ENCODE measurements around the gene GRIN2A.

The GRIN2A gene

DNA sequence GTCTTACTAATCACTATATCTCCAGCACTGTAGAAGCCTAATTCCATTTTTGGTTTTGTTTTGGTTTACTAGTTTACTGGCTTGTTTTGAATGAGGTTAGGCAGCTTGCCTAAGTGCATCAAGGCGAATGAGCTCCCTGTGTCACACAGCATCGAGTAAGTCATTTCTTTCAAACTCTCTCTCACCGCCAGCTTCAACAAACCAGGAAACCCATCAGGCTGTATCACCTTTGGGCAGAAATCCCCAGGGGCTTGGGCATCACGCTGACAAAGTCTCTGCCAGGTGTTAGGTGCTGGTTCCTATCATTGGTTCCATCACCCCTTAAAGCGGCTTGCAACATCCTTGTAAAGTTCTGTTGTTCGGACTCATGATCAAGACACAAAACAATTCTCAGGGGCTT is 226.6 kb downstream of the GRIN2A start:
- DNase-seq: no peak

GRCh38 chr16:9953908-9954570 is 228.2 kb downstream of the GRIN2A start:
- DNase-seq: no peak

DNA sequence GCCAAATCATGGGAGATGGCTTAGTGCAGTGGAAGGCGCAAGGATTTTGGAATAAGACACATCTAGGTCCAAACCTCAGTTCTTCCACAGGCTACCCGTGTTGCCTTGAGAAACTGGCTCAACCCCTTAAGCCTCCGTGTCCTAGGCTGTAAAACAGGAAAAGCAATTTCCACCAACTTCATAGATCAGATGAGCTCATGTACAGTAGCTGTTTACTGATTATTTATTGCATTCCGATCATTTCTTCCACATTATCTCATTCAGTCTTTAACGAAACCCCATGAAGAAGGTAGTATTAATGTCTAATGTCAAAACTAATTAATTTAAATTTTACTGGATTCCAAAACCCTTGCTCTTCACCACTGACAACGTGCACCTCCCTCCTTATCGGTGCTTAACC is 231.6 kb downstream of the GRIN2A start:
- no peak for DNase-seq

- no peak for DNase-seq
Measured at GRCh38 chr16:9949396-9949795, 232.8 kb downstream of the GRIN2A start.

DNA sequence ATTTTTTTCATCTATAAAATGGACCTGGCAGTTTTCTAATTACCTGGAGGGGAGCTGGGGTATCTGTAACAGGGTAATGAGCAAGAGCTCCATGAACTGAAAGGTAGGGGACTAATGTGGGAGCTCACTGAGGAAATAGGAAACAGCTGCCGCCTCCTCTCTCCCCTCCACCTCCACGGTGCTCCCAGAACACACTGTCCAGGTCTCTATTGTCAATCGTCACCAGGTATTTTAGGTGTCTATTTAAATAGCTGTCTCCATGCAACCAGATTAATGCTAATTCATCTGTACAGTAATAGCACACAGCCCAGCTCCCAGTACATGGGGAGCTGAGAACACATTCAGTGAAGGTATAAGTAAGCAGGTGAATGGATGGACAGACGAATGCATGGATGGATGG is 233.3 kb downstream of the GRIN2A start:
- DNase-seq: no peak

DNA sequence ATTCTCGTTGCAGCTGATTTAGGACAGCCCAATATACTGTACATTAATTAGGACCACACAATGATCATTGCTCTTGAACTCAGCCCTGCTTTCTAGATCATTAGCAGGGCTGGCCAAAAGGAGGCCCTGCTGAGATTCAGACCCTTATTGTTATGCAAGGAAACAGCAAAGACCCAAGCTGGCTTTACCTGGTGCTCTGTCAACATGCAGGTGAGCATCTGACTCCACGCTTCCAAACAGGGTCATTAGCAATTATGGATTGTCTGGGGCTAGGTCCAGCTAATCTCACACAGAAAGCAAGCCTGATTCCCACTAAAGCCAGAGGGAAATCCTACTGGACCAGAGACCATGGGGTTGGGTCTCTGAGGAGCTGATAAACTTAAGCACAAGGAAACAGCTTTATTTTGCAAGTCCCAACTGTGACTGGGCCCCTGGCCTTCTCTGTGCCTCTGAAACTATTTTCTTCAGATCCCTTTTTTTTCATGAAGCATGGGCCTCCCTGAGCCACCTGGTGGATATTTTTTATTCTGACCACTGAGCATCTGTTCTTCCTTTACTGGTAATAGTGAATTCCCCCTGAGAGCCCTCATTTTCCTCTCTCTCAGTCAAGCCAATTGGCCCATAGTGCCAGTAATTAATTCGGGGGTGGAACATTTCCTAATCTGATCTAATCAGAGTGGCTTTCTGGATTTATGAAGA is 236.1 kb downstream of the GRIN2A start:
- no peak for DNase-seq

DNA sequence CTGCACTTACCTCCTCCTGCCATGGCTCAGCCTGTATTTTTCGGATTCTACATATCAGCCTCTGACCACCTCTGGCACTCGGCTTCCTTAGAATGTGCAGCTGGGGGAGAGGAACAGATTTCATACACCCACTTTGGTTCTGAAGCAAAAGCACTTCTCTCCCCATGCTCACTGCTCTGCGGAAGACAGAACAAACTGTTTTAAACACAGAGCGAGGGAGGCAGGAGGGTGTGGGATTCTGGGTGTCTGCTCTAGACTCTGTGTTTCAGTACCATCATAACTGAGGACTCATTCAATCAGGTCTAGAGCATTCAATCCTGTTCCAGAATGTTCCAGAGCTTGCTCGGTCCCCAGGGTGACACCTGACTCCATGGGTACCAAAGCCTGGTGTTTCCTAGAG is 239.1 kb downstream of the GRIN2A start:
- DNase-seq: no peak

- DNase-seq: no peak
Measured at GRCh38 chr16:9941245-9941644, 241.0 kb downstream of the GRIN2A start.

DNA sequence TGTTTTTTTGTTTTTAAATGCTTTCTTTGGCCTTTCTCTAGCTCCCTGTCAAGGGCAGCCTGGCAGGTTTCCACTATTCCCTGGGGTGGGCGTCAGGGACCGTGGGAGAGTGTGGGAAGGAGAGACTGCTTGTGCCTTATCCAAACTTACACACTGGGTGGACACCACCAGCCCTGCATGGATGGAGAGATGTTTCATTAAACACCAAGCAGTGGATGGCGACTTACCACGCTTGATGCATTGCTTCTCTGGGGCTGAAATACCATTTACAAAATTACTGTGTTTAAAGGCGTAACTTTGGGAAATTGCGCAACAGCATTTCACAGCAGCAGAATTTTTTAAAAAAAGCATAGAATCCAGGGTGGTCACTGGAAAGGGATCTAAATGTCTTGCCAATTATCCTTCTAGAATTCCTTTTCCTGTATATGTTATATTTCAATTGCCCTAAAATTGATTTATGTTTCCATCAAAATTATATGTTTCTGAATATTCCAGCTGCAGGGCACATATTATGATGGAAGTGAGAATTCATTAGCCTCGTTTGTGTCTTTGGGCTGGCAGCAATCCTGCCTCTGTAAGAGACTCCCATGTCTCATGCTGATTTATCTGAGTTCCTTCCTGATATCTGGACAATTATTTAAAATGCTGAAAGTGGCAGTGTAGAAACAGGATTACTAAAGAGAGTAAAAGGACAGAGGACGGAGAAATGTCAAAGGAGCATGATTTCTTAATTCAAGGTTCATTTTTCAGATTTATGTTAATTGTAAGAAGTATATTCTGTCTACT is 247.3 kb downstream of the GRIN2A start:
- no peak for DNase-seq

- no peak for DNase-seq
Measured at GRCh38 chr16:9932919-9933653, 249.1 kb downstream of the GRIN2A start.

DNA sequence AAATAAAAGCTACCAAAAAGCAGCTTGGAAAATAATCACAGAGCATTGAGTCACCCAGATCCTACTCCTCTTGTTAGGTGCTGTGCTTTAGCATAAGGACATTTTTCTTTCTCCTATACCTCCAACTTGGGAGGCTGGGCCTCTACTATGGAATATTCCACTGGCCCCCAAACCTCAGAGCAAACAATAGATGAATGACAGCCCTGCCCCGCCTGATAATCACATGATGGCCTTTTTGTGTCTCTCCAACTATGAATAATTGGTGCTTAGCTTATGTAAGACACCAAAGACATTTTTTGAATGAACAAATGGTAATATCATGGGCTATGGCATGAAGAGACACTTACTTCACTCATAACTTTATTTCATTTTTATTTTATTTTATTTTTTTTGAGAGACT is 250.2 kb downstream of the GRIN2A start:
- DNase-seq: no peak

- DNase-seq: no peak
Measured at GRCh38 chr16:9929836-9930235, 252.4 kb downstream of the GRIN2A start.

- no peak for DNase-seq
Measured at GRCh38 chr16:9929313-9929712, 252.9 kb downstream of the GRIN2A start.

DNA sequence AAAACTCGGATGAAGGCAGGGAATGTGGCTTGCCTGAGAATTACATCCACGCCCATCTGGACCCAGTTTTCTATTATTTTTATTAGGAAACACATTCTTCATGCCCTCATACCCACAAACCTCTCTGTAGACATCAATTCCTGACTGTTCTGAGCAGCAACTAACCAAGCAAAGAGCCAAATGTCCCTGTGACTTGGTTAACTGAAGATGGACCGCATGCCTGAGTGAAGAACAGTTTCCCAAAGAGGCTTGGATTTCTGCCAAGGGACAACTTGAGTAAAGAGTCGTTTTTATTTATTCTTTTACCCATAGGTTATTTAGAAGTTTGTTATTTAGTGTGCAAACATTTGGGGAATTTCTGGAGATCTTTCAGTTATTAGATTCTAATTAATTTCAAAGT is 259.8 kb downstream of the GRIN2A start:
- no peak for DNase-seq

DNA sequence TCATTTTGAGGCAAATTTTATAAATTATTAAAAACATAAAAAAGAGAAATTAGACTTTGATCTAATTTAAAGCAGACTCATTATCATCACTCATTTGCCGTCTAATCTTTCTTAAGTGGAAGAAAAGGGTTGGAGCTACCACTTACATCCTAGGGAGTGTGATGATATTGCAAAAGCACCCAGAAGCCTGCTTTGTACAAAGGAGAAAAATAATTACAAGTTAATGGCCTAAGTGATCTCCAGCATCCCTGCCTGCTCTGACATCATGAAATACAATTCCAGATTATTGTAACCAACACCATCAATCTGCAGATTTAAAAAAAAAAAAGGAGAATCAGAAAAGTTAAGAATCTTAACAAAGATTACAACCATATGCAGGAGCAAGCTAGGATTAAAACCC is 260.2 kb downstream of the GRIN2A start:
- DNase-seq: no peak

GRCh38 chr16:9919460-9919859 is 262.8 kb downstream of the GRIN2A start:
- DNase-seq: no peak

DNA sequence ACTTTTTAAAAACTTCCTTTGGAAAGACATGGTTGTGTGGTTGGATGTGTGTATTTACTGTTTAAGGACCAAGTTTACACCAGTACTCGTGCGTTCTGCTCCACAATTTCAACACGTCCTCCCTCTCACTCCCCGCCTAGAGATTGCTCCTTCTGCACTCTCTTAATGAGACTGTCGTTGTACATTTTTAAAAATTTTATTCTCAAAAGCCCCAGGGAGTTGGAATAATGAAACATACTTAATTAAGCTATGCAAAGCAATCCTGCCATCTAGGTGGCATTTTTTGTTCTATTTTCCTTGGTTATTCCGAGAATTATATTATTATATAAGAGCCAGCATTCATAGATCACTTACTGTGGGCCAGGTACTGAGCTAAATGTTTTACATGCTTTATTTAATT is 264.5 kb downstream of the GRIN2A start:
- no peak for DNase-seq

DNA sequence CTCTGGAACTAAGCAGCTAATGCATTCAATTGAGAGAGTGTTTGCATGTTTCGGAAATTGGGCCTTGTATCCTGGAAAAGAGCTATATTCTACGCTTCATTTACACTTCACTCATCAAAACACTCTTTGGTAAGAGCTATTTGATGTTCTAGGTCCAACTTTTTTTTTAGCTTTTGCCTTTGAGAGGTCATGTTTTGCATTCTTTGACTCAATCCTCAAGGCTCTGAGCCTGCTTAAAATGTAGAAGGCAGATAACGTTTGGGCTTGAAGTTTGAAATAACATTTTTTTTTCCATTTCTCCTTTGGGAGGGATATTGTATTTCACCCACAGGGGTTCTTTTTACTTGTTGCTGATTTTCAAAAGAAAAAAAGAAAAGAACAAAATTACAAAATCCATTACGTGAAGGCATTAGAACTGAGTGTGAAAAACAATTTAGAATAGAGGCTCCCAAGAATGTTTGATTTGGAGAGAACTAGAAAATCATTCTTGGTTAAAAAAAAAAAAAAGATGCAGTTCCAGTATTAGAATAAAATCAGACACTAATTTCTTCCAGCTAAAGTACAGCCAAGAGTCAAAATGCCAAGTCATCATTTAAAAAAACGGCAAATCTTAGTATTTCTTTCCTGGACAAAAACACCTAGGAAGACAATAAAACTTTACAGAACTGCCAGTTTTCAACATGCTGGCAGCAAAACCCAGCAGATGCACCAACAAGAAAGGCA is 268.5 kb downstream of the GRIN2A start:
- DNase-seq: no peak

GRCh38 chr16:9911989-9912388 is 270.2 kb downstream of the GRIN2A start:
- DNase-seq: no peak

DNA sequence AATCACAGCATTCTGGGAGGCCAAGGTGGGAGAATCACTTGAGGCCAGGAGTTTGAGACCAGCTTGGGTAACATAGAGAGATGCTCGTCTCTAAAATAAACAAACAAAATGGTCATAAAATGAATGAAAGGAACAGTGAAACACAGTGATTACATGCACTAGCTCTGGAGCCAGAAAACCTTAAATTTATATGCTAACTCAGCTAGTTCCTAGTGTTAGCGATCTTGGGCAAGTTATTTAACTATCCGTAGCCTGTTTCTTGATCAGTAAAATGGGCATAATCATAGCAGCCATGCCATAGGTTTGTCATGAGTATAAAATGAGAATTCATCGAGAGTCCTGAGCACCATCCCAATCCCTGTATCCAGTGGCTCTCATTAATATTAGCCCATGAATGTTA is 271.0 kb downstream of the GRIN2A start:
- DNase-seq: no peak

DNA sequence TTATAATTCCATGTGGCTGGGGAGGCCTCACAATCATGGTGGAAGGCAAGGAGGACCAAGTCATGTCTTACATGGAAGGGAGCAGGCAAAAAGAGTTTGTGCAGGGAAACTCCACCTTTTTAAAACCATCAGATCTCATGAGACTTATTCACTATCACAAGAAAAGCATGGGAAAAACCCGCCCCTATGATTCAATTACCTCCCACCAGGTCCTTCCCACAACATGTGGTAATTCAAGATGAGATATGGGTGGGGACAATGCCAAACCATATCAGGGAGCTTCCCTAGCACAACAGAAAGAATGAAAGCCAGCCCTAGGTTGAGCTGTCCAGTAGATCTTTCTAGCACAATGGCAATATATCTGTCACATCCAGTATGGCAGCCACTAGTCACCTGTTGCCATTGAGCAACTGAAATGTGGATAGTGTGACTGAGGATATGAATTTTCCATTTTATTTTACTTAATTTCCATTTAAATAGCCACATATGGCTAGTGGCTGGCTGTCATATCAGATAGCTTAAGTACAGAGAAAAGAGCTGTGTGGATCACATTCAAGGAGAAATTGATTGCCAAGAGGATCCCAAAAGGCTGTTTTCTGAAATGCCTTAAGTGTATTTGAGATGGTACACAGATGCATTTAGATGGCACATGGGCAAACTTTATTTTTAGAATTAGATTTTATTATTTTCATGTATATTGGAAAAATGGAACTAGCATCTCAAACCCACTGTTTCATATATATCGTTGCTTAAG is 273.0 kb downstream of the GRIN2A start:
- no peak for DNase-seq

GRCh38 chr16:9908613-9909012 is 273.6 kb downstream of the GRIN2A start:
- DNase-seq: no peak

Measured in GF-D8 (cell line).